ENCODE measurements around the gene MAB21L4. TPM values are rescaled to one million over a fixed set of nuclear protein-coding genes. Genes with fewer than 3 reads are reported as not detected.

MAB21L4 gene
- total RNA-seq, 4 donors from 2014 or later = 0.33 to 0.81 TPM; not detected in 2

DNA sequence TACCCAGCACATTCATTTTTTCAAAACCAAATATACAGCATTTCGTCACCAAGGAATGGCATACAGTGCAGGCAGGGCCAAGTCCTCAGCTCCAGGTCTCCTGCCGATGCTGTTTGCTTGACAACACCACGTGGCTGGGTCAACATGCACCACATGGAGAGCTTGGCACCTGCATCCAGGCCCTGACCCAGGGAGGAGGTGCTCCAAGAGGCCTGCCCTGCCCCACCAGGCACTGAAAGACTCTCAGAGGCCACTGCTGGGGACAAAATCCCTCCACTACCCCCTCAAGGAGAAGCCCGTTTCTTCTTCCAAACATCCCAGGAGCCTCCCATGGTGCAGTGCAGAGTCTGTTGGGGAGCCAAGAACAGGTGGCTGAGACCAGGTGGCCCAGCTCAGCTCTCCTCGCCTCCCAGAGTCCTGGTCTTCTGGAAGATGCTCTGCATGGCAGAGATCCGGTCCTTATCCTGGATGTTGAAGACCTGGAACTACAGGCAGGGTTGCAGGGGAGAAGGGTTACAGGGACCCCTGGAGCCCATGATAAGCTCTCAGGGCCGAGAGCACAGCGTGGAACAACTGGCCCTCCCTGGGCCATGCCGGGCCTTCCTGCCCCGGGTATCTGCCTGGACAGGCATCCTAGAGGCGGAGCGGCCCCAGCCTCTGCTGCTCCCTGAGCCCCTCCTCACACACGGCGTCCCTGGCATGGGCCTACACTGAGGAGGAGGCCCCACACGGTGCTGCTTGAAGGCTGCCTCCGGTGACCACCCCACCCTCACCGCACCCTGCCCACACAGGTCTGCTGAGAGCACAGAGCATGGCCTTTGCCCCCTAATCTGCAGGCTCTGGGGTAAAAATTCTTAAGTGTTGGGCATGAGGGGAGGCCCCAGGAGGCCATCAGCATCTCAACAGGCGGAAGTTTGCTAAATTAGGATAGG, 9.0 kb downstream of the MAB21L4 start:
- 71 to 83% methylated on average over 2 to 9 of the region's 18 CpGs for whole genome bisulfite sequencing, 2 donors
- Histone ChIP-seq H3K36me3 (no peaks in the 10 kb centered on the region), H3K4me3 (replicated peaks in 1 of 3) (no peak overlapping the region), H3K27me3 (no peaks in the 10 kb centered on the region), H3K9me3 (no peaks in the 10 kb centered on the region), H3K27ac (no peak overlapping the region), H3K4me1 (no peaks in the 10 kb centered on the region)
- intact Hi-C loops (cut with DNase I) = no loop called here
- no peak for DNase-seq
- no peak for TF ChIP-seq POLR2A (IDR thresholded peaks at IDR 0.05)

- DNase-seq = no peak
- H3K27me3 ChIP-seq = no peaks in the 10 kb centered on the region
- TF ChIP-seq CTCF (IDR thresholded peaks at IDR 0.05) (no peak), POLR2A (IDR thresholded peaks at IDR 0.05) (no peak)
- no peaks in the 10 kb centered on the region for H3K4me1 ChIP-seq
- intact Hi-C loops (cut with DNase I) = no loop called here
- WGBS, 2 donors = 75 to 83% methylated on average over 5 of the region's 5 CpGs
- no peaks in the 10 kb centered on the region for H3K36me3 ChIP-seq
- H3K27ac ChIP-seq = no peak overlapping the region
- H3K9me3 ChIP-seq = no peaks in the 10 kb centered on the region
- H3K4me3 ChIP-seq (replicated peaks in 1 of 3) = no peak overlapping the region
Measured at GRCh38 chr2:240886023-240886565, 9.9 kb downstream of the MAB21L4 start.

DNA sequence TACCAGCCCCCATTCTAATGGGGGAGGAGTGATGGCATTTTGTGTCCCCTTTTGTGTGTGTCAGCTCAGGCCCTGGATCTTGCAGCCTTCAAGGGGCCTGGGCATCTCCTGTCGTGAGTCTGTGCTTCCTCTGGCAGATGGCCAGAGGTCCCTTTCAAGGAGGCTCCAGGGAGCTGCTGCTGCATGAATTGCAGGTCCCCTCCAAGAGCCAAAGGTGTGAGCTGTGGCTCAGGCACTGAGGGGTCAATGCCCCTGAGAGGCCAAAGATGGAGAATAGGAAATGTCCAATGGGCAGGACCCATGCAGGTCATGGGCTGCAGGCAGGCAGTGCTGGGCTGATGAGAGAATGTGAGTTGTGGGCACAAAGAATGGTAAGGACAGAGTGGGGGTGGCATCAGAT, 10.4 kb downstream of the MAB21L4 start:
- Histone ChIP-seq H3K27me3 (no peaks in the 10 kb centered on the region), H3K4me3 (replicated peaks in 1 of 3) (no peak overlapping the region), H3K9me3 (no peaks in the 10 kb centered on the region), H3K27ac (no peak overlapping the region), H3K4me1 (no peaks in the 10 kb centered on the region), H3K36me3 (no peaks in the 10 kb centered on the region)
- no peak for DNase-seq
- WGBS, 2 donors = 38 to 44% methylated on average over 1 of the region's 1 CpG
- intact Hi-C loops (cut with DNase I) = no loop called here
- no peak for TF ChIP-seq CTCF (IDR thresholded peaks at IDR 0.05)
- TF ChIP-seq POLR2A (IDR thresholded peaks at IDR 0.05) = no peak

DNA sequence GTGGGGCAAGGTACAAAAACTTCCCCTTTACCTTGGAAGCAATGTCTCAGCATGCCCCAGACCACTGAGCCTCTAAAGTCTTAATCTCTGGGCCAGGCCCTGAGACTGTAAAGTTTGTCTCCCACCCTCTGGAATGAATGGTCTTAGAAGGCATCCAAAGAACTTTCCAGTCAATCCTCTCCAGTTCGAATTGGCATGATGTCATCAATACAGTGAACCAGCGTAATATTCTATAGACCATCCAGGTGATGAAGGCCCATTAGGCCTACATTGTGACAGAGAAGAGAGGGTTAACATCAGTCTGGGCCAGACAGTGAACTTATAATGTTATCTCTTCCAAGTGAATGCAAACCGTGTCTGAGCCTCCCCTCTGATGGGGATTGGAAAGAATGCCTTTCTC, 11.2 kb downstream of the MAB21L4 start:
- Histone ChIP-seq H3K9me3 (no peaks in the 10 kb centered on the region), H3K36me3 (no peaks in the 10 kb centered on the region), H3K4me1 (no peaks in the 10 kb centered on the region), H3K27ac (no peak overlapping the region), H3K27me3 (no peaks in the 10 kb centered on the region), H3K4me3 (replicated peaks in 1 of 3) (no peak overlapping the region)
- TF ChIP-seq POLR2A (IDR thresholded peaks at IDR 0.05) (no peak), CTCF (IDR thresholded peaks at IDR 0.05) (no peak)
- WGBS, 2 donors = 78 to 86% methylated on average over 3 of the region's 3 CpGs
- intact Hi-C loops (cut with DNase I) = no loop called here
- DNase-seq = no peak

DNA sequence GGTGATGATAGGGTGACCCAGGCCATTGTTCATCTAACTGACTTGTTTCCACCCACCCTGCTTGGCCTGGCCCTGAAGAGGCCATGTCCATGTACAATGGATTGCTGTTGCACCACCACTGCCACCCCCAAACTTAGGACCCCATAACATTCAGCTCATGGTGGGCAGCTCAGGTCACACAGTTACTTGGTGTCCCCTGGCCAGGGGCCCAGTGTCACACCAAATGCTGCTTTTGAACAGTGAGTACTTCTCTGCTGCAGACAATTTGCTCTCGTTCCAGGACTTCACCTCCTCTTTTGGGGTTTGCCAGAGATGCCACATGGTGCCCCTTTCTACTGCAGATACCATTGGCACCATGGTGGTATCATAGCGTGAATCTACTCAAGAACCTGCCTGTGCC, 11.7 kb downstream of the MAB21L4 start:
- intact Hi-C loops (cut with DNase I) = no loop called here
- Histone ChIP-seq H3K27me3 (no peaks in the 10 kb centered on the region), H3K9me3 (no peaks in the 10 kb centered on the region), H3K27ac (no peak overlapping the region), H3K36me3 (no peaks in the 10 kb centered on the region), H3K4me3 (replicated peaks in 1 of 3) (no peak overlapping the region), H3K4me1 (no peaks in the 10 kb centered on the region)
- no peak for TF ChIP-seq CTCF (IDR thresholded peaks at IDR 0.05)
- TF ChIP-seq POLR2A (IDR thresholded peaks at IDR 0.05) = no peak
- DNase-seq = no peak
- WGBS, 2 donors = 100% methylated on average over 2 of the region's 2 CpGs

All from thyroid gland (tissue), 4 donors.